Skeletal muscle tissue (tissue), 4 donors: ENCODE data around the gene PRIMA1. TPM values are rescaled to one million over a fixed set of nuclear protein-coding genes. Genes with fewer than 3 reads are reported as not detected.

ENCODE experiments used
- H3K27ac ChIP-seq: one replicate; pipeline ENCODE4 v1.7.0; 2013; ENCODE audit warnings: mild to moderate bottlenecking, low read depth, low read length, inconsistent platforms
- H3K27me3 ChIP-seq, 3 donors: one replicate each; pipeline ENCODE4 v1.7.0; 2013; ENCODE audit warnings: low read length in 3 of 3; ENCODE audit not compliant: control insufficient read depth in 3 of 3, insufficient read depth in 3 of 3
- H3K36me3 ChIP-seq, 3 donors: one replicate each; pipeline ENCODE4 v1.7.0; 2013; ENCODE audit warnings: low read length in 3 of 3; ENCODE audit not compliant: control insufficient read depth in 3 of 3, insufficient read depth in 3 of 3
- H3K4me1 ChIP-seq, 3 donors: one replicate each; pipeline ENCODE4 v1.7.0; 2013; ENCODE audit warnings: low read length in 3 of 3, mild to moderate bottlenecking in 3 of 3; ENCODE audit not compliant: control insufficient read depth in 3 of 3, insufficient read depth in 3 of 3
- H3K4me3 ChIP-seq, 3 donors: one replicate each; pipeline ENCODE4 v1.7.0; 2013; ENCODE audit warnings: low read length in 3 of 3
- H3K9ac ChIP-seq, 3 donors: one replicate each; pipeline ENCODE4 v1.7.0; 2013; ENCODE audit warnings: low read length in 3 of 3, mild to moderate bottlenecking in 3 of 3, moderate library complexity in 2 of 3, low read depth in 1 of 3
- H3K9me3 ChIP-seq, 3 donors: one replicate each; pipeline ENCODE4 v1.7.0; 2013; ENCODE audit warnings: low read length in 3 of 3; ENCODE audit not compliant: control insufficient read depth in 3 of 3
- total RNA-seq: library from RNA; depleted of rRNA; stranded (reverse); fragments of >200 nt; gene quantifications from one replicate; pipeline ENCODE4 v1.2.3, GENCODE V29; 2014
- donor health status: Osteomylitis.

The PRIMA1 gene
- total RNA-seq, 1 donor from 2014 or later, result 0.52 TPM

DNA sequence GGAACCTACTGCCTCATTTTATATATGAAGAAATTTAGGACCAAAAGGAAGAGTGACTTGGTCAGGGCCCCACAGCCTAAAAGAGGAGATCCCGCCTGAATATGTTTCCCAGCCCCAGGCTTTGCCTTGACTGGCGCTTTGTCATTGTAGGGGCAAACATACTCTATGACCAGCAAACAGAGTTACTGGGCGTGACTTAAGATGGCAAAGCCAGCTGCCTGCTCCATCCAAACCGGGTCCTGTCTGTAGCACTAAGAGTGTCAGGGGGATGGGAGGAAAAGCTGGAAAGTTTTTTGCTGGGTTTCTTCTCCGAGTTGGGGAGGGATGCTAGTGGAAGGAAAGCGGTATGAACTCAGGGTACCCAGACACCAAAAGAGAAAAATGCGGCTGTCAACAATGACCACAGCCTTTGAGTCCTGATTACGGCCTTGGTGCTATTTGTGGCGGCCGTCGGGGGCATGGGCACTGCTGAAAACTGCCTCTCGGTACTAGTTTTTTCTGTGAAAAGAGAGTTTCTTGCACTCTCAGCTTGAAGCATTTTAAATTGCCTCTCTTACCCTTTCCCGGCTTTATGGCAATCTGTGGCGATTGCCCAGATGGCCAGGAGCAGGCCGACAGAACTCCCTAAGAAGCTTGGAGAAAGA lies 82.7 kb downstream of the PRIMA1 start:
- Histone ChIP-seq H3K9ac (no peak overlapping the region), H3K4me3 (no peak overlapping the region), H3K4me1 (no peaks in the 10 kb centered on the region), H3K9me3 (peaks cover 0 to 3% (median 0%) of the 10 kb centered on the region in 3 donors), H3K36me3 (no peaks in the 10 kb centered on the region), H3K27me3 (no peaks in the 10 kb centered on the region), H3K27ac (no peak overlapping the region)

DNA sequence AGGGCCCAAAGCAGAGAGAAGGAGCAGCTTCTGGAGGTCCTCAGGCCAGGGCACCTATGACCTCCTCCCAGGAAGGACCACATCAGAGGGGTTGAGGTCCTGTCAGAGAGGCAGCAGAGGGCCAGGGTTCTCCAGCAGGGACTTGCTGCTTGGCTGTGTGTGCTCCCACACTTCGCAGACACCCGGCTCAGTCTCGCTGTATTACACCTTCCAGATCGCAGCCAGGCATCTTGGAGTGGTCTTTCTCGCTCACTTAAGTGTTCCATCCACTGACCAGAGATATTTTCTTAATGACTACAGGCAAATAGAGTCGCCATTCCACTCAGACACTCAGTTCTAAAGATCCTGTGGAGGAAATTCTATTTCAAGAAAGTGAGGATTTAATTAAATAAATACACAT lies 84.3 kb downstream of the PRIMA1 start:
- no peaks in the 10 kb centered on the region for H3K4me1 ChIP-seq
- H3K27me3 ChIP-seq, result no peaks in the 10 kb centered on the region
- H3K9me3 ChIP-seq, result peaks cover 0 to 3% (median 0%) of the 10 kb centered on the region in 3 donors
- H3K27ac ChIP-seq, result no peak overlapping the region
- no peak overlapping the region for H3K9ac ChIP-seq
- no peaks in the 10 kb centered on the region for H3K36me3 ChIP-seq
- H3K4me3 ChIP-seq, result no peak overlapping the region

DNA sequence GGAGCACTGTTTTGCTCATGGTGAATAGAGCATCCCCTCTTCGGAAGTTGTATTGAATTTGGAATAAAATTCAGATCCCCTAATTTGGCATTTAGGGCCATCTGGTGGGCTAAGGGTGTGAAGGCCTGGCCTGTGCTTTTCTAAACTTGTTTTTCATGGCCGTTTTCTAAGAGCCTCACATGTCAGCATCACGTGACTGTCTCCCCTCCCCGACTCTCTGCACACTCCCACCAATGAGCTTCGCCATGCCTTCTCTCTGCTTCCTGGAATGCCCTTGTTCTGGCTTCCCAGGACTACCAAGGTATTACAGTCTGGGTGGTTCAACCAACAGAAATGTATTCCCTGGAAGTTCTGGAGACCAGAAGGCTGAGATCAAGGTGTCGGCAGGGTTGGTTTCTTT lies 85.3 kb downstream of the PRIMA1 start:
- Histone ChIP-seq H3K36me3 (no peaks in the 10 kb centered on the region), H3K27ac (no peak overlapping the region), H3K9ac (no peak overlapping the region), H3K4me3 (no peak overlapping the region), H3K4me1 (no peaks in the 10 kb centered on the region), H3K27me3 (no peaks in the 10 kb centered on the region), H3K9me3 (peaks cover 0 to 3% (median 0%) of the 10 kb centered on the region in 3 donors)

DNA sequence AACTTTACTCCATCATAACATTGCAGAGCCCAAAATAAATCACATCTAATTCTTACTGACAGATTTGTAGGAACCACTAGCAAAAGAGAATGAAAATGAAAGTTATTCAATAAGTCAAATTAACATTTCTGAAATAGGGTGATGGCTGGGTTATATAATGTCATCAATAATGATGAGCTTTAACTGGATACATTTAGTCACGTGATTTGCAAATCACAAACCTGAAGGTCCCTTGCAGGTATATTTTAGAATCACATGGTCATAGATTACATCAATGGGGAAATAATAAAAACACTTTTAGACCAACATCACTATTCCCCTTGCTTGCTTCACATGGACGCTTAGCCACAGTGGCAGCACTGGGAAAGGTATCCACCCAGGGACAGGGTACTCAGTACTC lies 86.7 kb downstream of the PRIMA1 start:
- Histone ChIP-seq H3K9me3 (peaks cover 0 to 3% (median 0%) of the 10 kb centered on the region in 3 donors), H3K27ac (no peak overlapping the region), H3K36me3 (no peaks in the 10 kb centered on the region), H3K4me3 (no peak overlapping the region), H3K9ac (no peak overlapping the region), H3K27me3 (no peaks in the 10 kb centered on the region), H3K4me1 (no peaks in the 10 kb centered on the region)

DNA sequence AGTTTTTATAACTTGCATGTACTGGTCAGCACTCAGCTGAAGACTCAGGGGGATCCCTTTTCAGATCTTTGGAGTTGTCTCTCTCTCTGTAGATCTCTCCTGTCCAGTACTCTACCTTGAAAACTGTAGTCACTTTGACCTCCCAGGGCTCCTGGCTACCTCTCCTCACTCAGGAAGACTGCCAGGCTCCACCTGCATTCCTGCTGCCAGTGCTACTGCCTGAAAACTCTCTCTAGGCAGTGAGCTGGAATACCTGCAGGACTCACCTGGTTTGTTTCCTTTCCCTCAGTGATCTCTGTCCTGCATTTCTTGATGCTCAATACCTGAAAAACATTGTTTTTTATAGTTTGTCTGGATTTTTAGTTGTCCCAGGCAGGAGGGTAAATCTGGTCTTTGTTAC lies 87.4 kb downstream of the PRIMA1 start:
- no peaks in the 10 kb centered on the region for H3K27me3 ChIP-seq
- H3K4me1 ChIP-seq, result no peaks in the 10 kb centered on the region
- H3K4me3 ChIP-seq, result no peak overlapping the region
- H3K27ac ChIP-seq, result no peak overlapping the region
- H3K36me3 ChIP-seq, result no peaks in the 10 kb centered on the region
- H3K9ac ChIP-seq, result no peak overlapping the region
- peaks cover 0 to 3% (median 0%) of the 10 kb centered on the region in 3 donors for H3K9me3 ChIP-seq

DNA sequence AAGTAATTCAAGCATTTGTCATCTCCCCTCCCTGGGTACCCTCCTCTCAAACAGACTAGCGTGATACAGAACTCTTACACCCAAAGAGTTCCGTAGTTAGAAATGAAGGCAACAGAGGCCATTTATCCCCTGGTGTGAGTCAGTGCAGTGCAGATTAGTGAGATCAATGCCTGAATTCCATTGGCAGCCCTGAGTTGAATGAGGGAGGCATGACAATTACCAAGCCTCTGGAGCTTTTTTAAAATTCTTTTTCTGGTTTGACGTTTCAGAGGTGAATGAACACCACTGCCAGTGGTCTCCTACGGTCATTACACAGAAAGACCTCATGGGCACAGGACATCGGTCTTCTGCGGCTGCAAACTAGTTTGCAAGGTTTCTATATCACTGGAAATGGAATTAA lies 94.4 kb downstream of the PRIMA1 start:
- Histone ChIP-seq H3K36me3 (no peaks in the 10 kb centered on the region), H3K9me3 (peaks cover 0 to 2% (median 0%) of the 10 kb centered on the region in 3 donors), H3K4me3 (no peak overlapping the region), H3K9ac (no peak overlapping the region), H3K27me3 (no peaks in the 10 kb centered on the region), H3K4me1 (no peaks in the 10 kb centered on the region), H3K27ac (no peak overlapping the region)

DNA sequence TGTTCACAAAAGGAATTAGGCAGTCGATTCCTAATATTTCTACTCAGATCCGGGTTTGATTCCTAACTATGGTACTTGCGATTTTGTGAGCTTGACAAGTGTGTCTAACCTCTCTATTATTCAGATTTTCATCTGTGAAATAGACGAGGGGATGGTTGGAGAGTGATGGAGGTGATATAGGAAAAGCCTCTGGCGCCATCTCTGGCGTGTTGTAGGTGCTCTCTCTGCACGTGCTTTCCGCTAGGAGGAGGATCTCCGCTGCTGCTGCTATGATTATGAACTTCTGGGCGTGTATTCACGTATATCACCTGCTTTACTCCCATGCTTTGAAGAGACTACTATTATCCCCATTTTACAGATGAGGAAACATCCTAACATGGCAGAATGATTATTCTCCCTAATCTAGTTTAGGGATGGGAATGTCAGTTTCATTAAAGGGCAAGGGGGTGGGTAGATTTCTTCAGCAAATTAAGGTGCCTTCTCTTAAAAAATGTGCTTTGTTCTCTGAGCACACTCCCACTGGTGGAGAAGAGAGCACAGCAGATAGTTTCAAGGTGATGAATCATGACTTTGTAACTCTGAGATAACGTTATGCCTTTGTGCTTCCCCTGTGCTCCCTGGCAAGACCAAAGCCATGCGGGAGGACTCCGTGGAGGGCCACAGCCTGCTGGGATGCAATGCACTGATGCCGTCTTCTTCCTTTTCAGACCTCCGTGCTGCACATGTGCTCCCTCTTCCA lies 97.1 kb downstream of the PRIMA1 start:
- Histone ChIP-seq H3K27me3 (no peaks in the 10 kb centered on the region), H3K36me3 (no peaks in the 10 kb centered on the region), H3K4me3 (no peak overlapping the region), H3K27ac (no peak overlapping the region), H3K9me3 (peaks cover 0 to 2% (median 0%) of the 10 kb centered on the region in 3 donors), H3K4me1 (no peaks in the 10 kb centered on the region), H3K9ac (no peak overlapping the region)

DNA sequence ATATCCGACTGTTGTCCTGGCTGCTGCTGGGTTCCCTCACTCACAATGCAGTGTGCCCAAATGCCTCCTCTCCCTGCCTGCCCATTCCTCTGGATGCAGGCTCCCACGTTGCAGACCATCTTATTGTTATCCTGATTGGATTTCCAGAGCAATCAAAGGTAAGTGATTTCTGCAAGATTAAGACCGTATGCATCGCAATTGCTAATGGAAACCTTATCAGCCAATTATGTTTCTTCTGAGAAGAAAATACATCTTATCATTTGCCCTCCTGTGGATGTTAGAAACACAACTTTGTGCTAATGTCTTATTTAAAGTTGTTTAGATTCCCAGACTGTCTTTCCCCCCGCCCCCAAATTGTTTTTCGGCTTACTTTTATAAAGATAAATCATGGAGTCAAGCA lies 98.1 kb downstream of the PRIMA1 start:
- no peak overlapping the region for H3K9ac ChIP-seq
- H3K4me3 ChIP-seq, result no peak overlapping the region

DNA sequence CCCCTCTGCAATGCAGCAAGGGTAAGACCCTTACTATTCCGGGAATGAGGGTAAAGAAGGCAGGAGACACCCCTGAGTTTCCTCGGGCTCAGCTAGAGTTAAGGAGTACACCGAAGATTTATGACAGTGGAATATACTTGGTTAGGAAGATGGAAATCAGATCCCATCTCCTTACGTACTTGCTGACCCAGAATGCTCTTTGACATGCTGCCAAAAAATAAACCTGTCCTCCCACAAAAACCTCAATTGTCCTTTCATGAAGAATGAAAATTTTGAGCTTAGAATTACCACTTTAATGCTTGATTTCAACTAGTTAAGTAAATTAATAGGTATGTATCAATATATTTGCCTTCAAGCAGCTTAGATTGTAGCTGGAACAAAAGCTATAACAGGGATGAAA lies 99.5 kb downstream of the PRIMA1 start:
- no peak overlapping the region for H3K27ac ChIP-seq
- no peaks in the 10 kb centered on the region for H3K9me3 ChIP-seq
- H3K4me1 ChIP-seq, result no peaks in the 10 kb centered on the region
- H3K9ac ChIP-seq, result no peak overlapping the region
- H3K4me3 ChIP-seq, result no peak overlapping the region
- H3K27me3 ChIP-seq, result no peaks in the 10 kb centered on the region
- H3K36me3 ChIP-seq, result no peaks in the 10 kb centered on the region

More for the DNA sequence above, 98.1 kb downstream of the PRIMA1 start:
- H3K9me3 ChIP-seq, result peaks cover 0 to under 1% (median 0%) of the 10 kb centered on the region in 3 donors
- H3K36me3 ChIP-seq, result no peaks in the 10 kb centered on the region
- no peaks in the 10 kb centered on the region for H3K4me1 ChIP-seq
- no peaks in the 10 kb centered on the region for H3K27me3 ChIP-seq
- H3K27ac ChIP-seq, result no peak overlapping the region

DNA sequence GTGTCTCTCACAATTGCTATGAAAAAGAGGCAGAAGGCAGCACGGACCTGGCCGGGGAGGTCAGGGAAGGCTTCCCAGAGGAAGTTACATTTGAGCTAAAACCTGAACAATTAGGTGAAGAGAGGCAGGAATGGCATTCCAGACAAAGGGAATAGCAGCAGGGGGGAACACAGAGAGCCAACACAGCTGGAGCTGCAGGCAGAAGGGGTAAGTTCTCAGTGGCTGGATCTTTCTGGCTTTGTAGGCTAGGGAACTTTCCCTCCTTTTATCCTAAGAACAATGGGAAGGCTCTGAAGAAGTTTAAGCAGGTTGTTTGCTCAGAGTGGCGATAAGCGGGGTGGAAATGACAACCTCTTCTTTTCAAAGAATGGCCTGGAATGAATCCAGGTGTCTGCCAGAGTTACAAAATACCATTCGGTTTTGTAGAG lies 100.0 kb downstream of the PRIMA1 start:
- Histone ChIP-seq H3K4me1 (no peaks in the 10 kb centered on the region), H3K27me3 (no peaks in the 10 kb centered on the region), H3K36me3 (no peaks in the 10 kb centered on the region), H3K27ac (no peak overlapping the region), H3K4me3 (no peak overlapping the region), H3K9ac (no peak overlapping the region), H3K9me3 (no peaks in the 10 kb centered on the region)
